GM18858 (cell line): ENCODE results near the gene SMYD3.

Experiments
- ATAC-seq: cut with Tn5 transposase; IDR thresholded peaks from one replicate; pipeline ENCODE4 v1.9.1; 2021; ENCODE audit not compliant: unreplicated experiment

SMYD3 gene

DNA sequence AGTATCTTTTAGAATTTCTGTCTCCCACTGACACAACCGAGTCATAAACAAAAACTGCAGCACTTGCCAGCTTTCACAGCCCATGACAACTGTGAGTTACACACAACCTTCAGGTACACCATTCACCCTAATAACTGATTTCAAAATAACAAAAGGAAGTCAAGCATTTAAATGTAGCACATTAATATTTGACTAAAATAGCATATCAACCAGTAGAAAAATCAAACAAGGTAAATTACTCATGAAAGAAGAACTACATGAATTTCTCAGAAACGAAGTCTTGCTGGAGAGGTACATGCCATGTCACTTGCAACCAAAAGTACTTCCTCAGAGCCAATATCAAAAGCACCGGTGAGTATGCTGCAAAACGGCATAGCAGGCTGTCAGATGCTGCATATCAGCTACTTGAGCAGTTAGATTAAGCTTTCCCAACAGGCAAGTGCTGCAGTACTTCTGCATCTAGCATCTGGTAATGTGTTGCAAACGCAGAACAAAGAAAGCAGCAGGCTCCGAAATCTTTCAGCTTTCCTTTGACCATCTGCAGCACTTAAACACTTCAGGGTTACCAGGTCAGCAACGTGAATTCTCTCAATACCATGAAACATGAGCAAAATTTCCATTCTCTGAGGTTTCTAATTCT lies 223.2 kb downstream of the SMYD3 start:
- ATAC-seq = no peak

DNA sequence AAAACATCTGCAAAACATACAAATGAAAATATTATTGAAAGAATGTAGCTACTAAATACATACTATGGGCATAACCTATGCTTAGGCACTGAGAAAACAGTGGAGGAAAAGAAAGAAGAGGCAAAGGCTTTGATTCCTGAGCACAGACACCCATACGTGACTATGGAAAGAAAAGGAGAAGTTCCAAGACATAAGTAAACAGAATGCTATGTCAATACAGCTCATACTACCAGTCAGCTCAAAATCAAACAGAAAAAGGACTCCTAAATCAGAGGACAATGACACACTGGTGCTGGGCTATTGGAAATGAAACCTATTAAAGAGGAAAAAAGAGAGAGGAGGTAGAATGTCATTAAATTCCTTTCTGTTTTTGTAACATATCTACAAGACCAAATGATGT lies 225.4 kb downstream of the SMYD3 start:
- no peak for ATAC-seq

DNA sequence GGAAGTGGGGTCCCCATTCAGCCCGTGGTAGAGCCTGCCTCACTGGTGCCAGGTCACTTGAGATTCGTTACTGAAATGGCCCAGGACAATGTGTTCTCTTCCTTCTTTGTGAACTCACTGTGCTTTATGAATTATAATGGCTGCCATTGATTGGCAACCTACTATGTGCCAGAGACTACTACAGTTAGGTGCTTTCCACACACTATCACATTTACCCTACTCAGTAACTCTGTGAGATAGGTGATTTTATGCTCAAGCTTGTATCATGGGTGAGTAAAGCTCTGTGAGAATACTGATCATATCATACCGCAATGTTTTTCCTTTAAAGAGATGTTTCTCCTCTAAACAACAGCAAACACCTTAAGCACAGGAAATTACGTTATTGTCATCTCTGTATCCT lies 225.9 kb downstream of the SMYD3 start:
- ATAC-seq = no peak

DNA sequence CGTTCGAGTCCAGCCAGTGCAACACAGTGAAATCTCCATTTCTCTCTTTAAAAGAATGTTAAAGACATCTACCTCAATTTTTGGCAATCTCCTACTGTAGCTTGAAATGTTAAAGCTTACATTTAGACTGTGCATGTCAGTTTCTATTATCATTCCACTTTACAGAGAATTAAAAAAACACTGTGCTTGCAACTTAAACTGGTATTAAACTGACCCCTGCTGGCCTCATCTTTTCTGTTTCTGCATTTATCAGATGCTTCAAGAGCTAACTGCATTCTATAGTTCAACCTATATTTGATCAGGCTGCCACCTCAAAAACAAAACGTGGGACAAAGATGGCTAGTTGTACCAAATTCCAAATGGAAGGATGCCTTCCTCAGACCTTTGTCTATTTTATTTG lies 226.5 kb downstream of the SMYD3 start:
- ATAC-seq = no peak

DNA sequence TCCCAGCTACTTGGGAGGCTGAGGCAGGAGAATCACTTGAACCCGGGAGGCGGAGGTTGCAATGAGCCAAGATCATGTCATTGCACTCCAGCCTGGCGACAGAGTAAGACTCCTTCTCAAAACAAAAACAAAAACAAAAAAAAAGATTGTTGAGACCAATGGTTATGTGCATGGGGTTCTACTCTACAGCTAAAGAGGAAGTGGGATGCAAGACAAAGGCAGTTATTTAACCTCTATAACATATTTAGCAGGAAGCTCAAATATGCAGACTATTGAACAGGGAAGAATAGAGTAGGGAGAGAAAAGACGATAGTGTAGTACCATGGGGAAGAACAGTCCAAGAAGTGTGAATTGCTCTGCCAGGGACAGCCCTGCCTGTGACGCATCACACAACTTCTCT lies 227.7 kb downstream of the SMYD3 start:
- no peak for ATAC-seq

DNA sequence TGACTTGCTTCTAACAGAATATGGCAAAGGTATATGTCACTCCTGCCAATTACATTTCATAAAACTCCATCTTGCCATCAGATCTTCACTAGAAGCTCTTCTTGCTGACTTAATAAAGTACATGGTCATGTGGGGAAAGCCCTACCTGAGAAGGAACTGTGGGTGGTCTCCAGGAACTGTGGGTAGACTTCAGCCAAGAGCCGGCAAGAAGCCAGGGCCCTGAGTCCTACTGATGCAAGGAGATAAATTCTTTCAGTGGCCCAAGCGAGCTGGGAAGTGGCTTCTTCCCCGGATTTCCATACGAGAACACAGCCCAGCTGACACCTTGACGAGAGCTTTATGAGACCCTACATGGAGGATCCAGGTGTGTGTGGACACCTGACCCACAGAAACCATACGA lies 228.7 kb downstream of the SMYD3 start:
- no peak for ATAC-seq

DNA sequence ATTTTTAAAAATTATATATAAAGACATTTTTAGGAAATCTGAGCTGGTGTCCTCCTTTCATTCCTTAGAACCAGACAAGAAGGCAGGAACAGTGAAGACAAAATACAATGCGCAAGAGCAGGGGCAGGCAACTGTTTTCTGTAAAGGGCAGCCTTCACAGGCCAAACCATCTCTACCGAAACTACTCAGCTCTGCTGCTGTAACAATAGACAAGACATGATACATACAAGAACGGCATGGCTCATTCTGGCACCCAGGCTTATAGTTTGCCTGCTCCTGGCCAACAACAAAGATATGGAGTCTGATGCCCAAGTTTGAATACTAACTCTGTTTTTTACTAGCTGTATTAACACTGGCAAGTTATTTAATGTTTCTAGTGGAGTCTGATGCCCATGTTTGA lies 232.0 kb downstream of the SMYD3 start:
- no peak for ATAC-seq

DNA sequence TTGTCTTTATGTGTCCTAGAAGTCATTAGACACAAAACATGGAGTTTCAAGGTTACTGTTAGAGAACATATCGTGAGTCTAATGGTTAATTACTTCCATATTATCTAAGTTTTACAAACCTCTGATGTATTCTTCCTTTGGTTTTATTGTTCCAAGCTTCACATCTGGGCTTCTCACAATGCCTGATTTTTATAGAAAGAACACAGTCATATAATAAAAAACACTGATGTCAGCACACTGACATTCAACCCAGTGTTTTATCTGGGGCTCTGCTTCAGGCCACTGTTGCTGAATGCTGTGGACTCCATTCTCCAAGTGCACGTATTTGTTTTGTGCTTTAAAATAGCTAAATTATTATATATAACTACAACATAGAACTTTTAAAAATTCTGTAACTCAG lies 232.9 kb downstream of the SMYD3 start:
- no peak for ATAC-seq

DNA sequence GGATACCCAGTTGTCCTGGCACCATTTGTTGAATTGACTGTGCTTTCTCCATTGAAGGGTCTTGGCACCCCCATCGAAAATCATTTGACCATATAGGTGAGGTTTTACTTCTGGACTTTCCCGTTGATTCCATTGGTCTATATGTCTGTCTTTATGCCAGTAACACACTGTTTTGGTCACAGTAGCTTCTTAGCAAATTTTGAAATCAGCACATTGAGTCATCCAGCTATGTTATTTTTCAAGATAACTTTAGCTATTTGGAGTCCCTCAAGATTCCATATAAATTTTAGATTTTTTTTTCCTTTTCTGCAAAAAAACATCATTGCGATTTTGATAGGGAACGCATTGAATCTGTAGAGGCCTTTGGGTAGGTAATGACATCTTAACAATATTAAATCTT lies 235.6 kb downstream of the SMYD3 start:
- ATAC-seq = no peak

DNA sequence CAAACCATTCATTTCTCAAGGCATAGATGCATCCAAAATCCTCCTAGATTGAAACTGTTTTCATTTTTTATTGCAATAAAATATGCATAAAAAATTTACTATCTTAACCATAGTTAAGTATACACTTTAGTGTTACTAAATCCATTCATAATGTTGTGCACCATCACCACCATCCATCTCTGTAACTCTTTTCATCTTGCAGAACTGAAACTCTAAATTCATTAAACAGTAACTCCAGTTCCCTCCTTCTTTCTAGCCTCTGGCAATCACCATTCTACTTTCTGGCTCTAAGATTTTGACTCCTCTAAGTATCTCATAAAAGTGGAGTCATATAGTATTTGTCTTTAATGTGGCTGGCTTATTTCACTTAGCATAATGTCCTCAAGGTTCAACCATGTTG lies 236.8 kb downstream of the SMYD3 start:
- peak; percentile 68 for ATAC-seq

DNA sequence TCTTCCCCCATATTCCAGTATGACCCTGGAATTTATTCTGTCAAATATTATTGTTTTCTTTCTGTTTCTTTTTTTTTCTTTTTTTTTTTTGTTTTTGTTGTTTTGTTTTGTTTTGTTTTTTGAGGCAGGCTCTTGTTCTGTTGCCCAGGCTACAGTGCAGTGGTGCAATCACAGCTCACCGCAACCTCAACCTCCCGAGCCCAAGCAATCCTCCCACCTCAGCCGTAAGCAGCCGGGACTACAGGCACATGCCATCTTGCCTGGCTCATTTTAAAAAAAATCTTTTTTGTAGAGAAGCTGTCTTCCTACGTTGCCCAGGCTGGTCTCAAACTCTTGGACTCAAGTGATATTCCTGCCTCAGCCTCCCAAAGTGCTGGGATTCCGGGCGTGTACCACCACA lies 237.6 kb downstream of the SMYD3 start:
- ATAC-seq = no peak

DNA sequence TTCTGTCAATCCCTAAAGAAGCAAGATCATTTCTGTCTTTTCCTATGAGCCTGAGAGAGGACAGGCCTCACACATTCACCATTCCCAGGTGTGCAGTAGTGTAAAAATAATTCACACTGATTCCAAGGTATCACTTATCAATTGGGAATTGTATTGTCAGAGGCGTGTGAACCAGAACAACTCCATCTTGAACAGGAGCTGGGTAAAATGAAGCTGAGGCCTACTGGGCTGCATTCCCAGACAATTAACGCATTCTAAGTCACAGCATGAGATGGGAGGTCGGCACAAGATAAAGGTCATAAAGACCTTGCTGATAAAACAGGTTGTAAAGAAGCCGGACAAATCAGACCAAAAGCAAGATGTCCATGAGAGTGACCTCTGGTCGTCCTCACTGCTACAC lies 239.2 kb downstream of the SMYD3 start:
- ATAC-seq = no peak

DNA sequence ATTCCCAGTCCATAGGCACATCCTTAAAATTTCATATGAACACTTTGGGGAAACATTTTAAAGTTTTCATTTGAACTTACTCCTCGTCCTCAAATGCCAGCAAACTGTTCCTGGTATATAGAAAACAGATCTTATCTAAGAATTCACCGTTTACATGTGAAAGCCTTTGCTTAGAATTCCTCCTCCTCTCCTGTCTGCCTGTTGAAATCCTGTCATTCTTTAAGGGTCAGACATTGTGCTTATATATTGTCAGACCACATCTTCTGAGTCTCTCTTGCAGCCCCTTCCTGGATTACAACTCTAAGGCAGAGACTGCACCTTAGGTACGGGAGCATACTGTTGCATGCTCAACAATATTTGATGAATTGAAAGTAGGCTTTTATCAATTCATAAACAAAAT lies 239.7 kb downstream of the SMYD3 start:
- no peak for ATAC-seq

DNA sequence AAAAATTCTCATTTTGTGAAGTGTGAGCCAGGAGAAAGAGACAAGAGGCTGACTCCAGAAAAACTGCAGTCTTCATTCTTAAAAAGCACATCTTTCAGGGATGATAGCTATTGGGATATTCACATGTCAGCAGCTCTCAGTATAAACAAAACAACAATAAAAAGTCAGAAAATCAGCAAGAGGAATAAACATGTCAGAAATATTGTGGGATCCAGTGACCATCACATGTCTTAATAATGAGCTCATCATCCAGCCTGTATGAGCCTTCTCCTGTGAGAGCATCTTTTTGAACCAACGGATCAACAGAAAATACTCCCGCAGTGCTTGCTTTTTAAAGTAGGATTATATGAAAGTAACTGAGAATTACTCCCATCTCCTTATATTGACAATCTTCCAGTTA lies 241.6 kb downstream of the SMYD3 start:
- no peak for ATAC-seq

DNA sequence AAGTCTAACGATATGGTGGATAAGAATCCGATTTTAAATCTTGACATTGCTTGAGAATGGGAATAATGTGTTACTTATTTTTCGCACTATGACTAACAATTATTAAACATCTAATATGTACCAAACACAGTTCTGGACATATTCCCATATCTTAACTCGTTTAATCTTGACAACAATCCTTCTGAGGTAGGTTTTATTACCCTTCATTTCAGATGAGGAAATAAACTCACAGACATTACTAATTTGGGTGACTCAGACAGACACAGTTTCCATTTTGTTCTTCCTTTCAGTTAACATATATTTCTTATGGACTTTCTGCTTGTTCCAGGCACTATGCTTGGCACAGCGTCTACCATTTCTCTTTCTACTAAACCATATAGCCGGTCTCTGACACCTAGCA lies 244.8 kb downstream of the SMYD3 start:
- no peak for ATAC-seq

DNA sequence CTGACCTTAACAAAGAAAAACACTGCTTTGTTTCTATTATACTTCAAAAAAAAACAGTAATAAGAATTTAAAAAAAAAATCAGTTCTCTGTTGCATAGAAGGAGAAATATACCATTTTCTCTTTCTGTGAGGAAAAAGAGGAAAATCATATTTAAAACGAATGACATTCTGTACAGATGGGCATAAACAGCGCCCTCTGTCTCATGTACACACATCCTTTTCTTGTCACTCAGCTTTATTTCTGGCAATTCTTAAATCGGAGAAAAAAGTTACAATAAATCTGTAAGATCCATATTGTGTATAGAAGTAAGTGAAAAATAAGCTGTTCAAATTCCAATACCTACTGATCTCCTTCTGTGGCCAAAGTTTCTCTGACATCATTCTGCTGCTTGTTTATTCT lies 245.4 kb downstream of the SMYD3 start:
- ATAC-seq = no peak

DNA sequence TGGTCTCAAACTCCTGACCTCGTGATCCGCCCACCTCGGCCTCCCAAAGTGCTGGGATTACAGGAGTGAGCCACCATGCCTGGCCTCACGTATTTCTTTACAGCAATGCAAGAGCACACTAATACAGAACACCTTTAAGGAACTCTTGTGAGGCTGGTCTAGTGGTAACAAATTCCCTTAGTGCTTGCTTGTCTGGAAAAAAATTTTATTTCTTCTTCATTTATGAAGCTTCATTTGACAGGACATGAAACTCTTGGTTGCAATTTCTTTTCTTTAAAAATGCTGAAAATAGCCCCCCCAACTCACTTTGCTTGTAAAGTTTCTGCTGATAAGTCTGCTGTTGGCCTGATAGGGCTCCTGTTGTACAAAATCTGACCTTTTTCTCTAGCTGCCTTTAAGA lies 248.8 kb downstream of the SMYD3 start:
- ATAC-seq = no peak

DNA sequence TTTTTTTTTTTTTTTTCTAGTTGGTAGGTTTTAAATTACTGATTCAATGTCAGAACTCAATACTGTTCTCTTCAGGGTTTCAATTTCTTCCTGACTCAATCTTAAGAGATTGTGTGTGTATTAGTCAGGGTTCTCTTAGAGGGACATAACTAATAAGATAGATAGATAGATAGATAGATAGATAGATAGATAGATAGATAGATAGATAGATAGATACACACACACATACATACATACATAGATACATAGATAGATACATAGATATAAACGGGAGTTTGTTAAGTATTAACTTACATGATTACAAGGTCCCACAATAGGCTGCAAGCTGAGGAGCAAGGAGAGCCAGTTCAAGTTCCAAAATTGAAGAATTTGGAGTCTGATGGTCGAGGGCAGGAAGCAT lies 251.3 kb downstream of the SMYD3 start:
- ATAC-seq = no peak

DNA sequence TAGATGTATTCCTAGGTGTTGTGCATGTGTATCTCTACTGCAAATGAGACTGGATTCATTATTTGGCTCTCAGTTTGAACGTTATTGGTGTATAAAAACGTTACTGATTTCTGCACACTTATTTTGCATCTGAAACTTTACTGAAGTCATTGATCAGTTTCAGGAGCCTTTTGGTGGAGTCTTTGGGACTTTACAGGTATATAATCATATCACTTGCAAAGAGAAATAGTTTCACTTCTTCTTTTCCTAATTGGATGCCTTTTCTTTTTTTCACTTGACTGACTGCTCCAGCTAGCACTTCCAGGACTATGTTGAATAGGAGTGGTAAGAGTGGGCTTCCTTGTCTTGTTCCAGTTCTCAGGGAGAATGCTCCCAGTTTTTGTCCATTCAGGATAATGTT lies 252.2 kb downstream of the SMYD3 start:
- no peak for ATAC-seq

DNA sequence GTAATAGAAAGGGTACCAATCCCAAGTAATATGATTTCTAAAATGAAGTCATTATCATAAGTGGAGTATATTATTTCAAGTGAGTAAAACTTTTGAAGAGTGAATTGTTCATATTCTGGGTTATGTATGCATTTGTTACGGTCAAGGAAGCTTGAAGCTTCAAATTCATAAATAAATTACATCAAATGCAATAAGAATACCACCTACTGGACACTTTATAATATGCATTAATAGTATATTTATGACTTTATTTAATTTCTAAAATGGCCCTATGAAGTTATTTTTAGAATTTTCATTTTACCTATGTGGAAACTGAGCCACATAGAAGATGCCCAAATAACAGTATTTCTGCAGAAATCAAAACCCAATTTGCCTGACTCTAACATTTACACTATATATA lies 260.6 kb downstream of the SMYD3 start:
- ATAC-seq = no peak

DNA sequence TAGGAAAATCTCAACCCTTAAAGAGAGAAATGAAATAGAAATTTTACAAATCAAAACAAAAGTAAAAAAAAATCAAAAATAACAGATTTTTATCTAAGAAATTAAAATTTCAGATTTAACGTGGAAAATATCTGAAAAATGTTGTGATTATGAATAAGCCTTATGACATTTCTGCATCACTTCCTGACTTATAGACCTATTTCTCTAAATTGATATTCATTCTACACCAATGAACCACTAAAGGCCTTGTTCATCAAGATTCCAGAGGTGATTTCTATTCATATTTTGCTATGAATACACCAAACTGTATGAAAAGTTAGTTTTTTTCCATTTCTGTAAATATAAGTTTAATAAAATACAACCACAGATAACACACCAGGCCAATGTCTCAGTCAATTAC lies 261.5 kb downstream of the SMYD3 start:
- no peak for ATAC-seq

DNA sequence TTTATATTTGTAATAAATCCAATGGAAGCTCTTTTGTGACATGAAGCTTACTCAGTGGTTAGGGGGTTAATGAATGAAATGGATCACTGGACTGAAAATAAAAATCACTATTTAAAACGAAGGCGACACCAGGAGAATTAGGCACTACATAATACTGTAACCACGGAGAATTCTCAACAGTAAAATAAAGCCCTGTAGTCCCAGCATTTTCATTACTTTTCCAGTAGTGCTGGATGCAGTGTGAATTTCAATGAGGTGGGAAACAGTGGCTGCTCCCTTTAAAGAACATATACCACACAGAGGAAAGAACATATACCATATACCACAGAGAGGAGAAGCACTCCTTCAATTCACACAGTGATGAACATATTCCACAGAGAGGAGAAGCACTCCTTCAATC lies 275.0 kb downstream of the SMYD3 start:
- no peak for ATAC-seq

DNA sequence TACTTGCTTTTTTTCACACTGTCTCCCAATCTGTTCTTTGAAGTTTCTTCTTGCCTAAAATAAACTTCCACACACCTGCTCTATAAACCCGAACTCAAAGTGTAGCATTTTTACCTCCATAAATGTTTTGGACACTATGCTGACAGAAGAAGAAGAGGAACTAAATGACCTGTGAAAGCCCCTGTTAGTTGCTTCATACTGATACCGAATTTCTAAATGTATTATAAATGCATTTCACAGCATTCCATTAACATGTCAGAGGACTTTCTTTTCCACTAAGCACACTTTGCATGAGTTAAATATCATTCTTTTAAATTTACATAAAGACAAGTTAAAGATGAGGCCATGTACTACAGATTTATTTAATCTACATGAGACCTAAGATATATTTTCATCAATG lies 281.0 kb downstream of the SMYD3 start:
- ATAC-seq = no peak
